ENCODE measurements around the gene FGFBP3. TPM values are rescaled to one million over a fixed set of nuclear protein-coding genes. Genes with fewer than 3 reads are reported as not detected.

Gene FGFBP3
- total and polyA plus RNA-seq, 12 donors = 0.24 to 4.1 (median 1.8) TPM

GRCh38 chr10:91935886-91936285 lies 26.6 kb upstream of the FGFBP3 start:
- 93 to 97% (median 95%) methylated on average over 2 of the region's 2 CpGs for WGBS, 4 donors
- no peak overlapping the region for H3K27ac ChIP-seq
- H3K36me3 ChIP-seq (replicated peaks in 1 of 2) = peaks cover 0 to 15% of the 10 kb centered on the region in 2 donors
- no peak for DNase-seq
- H3K9me3 ChIP-seq (replicated peaks in 1 of 3) = no peaks in the 10 kb centered on the region
- intact Hi-C loops (cut with DNase I) = no loop called here
- TF ChIP-seq POLR2A (IDR thresholded peaks at IDR 0.05) (no peak), CTCF (IDR thresholded peaks at IDR 0.05) (no peak)
- no peaks in the 10 kb centered on the region for H3K27me3 ChIP-seq
- no peak overlapping the region for H3K4me3 ChIP-seq
- H3K4me1 ChIP-seq (replicated peaks in 1 of 2) = peaks cover 10 to 22% of the 10 kb centered on the region in 2 donors

- TF ChIP-seq CTCF (IDR thresholded peaks at IDR 0.05) (no peak), POLR2A (IDR thresholded peaks at IDR 0.05) (no peak)
- Histone ChIP-seq H3K27me3 (no peaks in the 10 kb centered on the region), H3K9me3 (replicated peaks in 1 of 3) (no peaks in the 10 kb centered on the region), H3K27ac (no peak overlapping the region), H3K36me3 (replicated peaks in 1 of 2) (peaks cover 0 to 15% of the 10 kb centered on the region in 2 donors), H3K4me1 (replicated peaks in 1 of 2) (peaks cover 11 to 35% of the 10 kb centered on the region in 2 donors), H3K4me3 (no peak overlapping the region)
- no peak for DNase-seq
- intact Hi-C loops (cut with DNase I) = no loop called here
- WGBS, 4 donors = 88 to 100% (median 94%) methylated on average over 1 of the region's 1 CpG
Measured at GRCh38 chr10:91932737-91933136, 23.5 kb upstream of the FGFBP3 start.

GRCh38 chr10:91931526-91932190 lies 22.4 kb upstream of the FGFBP3 start:
- no peak overlapping the region for H3K4me3 ChIP-seq
- H3K4me1 ChIP-seq (replicated peaks in 1 of 2) = peaks cover 11 to 35% of the 10 kb centered on the region in 2 donors
- TF ChIP-seq POLR2A (IDR thresholded peaks at IDR 0.05) (no peak), CTCF (IDR thresholded peaks at IDR 0.05) (no peak)
- peak overlapping the region in 4 of 5 donors; percentile 38 to 79 (median 45) for H3K27ac ChIP-seq
- intact Hi-C loops (cut with DNase I) = no loop called here
- H3K27me3 ChIP-seq = no peaks in the 10 kb centered on the region
- H3K9me3 ChIP-seq (replicated peaks in 1 of 3) = no peaks in the 10 kb centered on the region
- H3K36me3 ChIP-seq (replicated peaks in 1 of 2) = peaks cover 0 to 12% of the 10 kb centered on the region in 2 donors
- 42 to 54% (median 53%) methylated on average over 3 of the region's 3 CpGs for WGBS, 4 donors
- DNase-seq = peak in 4 of 7 donors; percentile 20 to 53 (median 38)

GRCh38 chr10:91930939-91931338 lies 21.7 kb upstream of the FGFBP3 start:
- H3K4me3 ChIP-seq = no peak overlapping the region
- 44 to 59% (median 47%) methylated on average over 3 of the region's 3 CpGs for WGBS, 4 donors
- H3K36me3 ChIP-seq (replicated peaks in 1 of 2) = peaks cover 0 to 5% of the 10 kb centered on the region in 2 donors
- no peaks in the 10 kb centered on the region for H3K27me3 ChIP-seq
- DNase-seq = no peak
- H3K4me1 ChIP-seq (replicated peaks in 1 of 2) = peaks cover 11 to 42% of the 10 kb centered on the region in 2 donors
- intact Hi-C loops (cut with DNase I) = no loop called here
- H3K27ac ChIP-seq = peak overlapping the region in 2 of 5 donors; percentile 43 to 79
- no peaks in the 10 kb centered on the region for H3K9me3 ChIP-seq (replicated peaks in 1 of 3)
- TF ChIP-seq CTCF (IDR thresholded peaks at IDR 0.05) = no peak
